Breast epithelium (tissue), 3 donors: ENCODE data around the gene EWSR1.

Experiments
- CTCF ChIP-seq, 3 donors: fragments of 450-650 bp; IDR thresholded peaks; one replicate each; pipeline ENCODE4 v1.5.1; 2016 to 2017; ENCODE audit warnings: antibody characterized with exemption in 3 of 3, mild to moderate bottlenecking in 3 of 3, moderate library complexity in 3 of 3
- POLR2A ChIP-seq: fragments of 450-650 bp; IDR thresholded peaks from one replicate; pipeline ENCODE4 v1.6.1; 2016; ENCODE audit warnings: antibody characterized with exemption, mild to moderate bottlenecking, moderate library complexity
- POLR2AphosphoS5 ChIP-seq, 3 donors: sonication (generic); formaldehyde crosslinking; IDR thresholded peaks; one replicate each; pipeline ENCODE4 v1.6.1; 2017; ENCODE audit warnings: antibody characterized with exemption in 3 of 3

GRCh38 chr22:29298641-29299040 lies 30.6 kb downstream of the EWSR1 start:
- no peak for TF ChIP-seq POLR2AphosphoS5 (IDR thresholded peaks at IDR 0.05)
- no peak for TF ChIP-seq CTCF (IDR thresholded peaks at IDR 0.05)
- no peak for TF ChIP-seq POLR2A
